Stimulated activated CD8-positive, alpha-beta memory T cell treated with anti-CD3 and anti-CD28 coated beads, Interleukin-4, amount 100 ng/mL, for 24 hours (primary cell): ENCODE measurements around the gene ARMC9.
"Not testable (repeated sequence)": the region's sequence is repeated elsewhere in the genome, so short reads cannot be mapped to it uniquely, and the experiment has no call there.

ENCODE experiments used
- DNase-seq: peaks from one replicate; pipeline ENCODE4 v3.0.0-alpha.2; 2020; ENCODE audit warnings: low read depth

The ARMC9 gene, protein sequence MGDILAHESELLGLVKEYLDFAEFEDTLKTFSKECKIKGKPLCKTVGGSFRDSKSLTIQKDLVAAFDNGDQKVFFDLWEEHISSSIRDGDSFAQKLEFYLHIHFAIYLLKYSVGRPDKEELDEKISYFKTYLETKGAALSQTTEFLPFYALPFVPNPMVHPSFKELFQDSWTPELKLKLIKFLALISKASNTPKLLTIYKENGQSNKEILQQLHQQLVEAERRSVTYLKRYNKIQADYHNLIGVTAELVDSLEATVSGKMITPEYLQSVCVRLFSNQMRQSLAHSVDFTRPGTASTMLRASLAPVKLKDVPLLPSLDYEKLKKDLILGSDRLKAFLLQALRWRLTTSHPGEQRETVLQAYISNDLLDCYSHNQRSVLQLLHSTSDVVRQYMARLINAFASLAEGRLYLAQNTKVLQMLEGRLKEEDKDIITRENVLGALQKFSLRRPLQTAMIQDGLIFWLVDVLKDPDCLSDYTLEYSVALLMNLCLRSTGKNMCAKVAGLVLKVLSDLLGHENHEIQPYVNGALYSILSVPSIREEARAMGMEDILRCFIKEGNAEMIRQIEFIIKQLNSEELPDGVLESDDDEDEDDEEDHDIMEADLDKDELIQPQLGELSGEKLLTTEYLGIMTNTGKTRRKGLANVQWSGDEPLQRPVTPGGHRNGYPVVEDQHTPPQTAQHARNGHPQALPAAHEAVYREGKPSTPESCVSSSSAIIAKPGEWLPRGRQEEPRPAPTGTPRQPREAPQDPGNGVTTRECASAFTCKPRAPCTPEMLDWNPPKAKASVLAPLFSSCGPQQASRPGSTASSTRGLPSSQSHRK

DNA sequence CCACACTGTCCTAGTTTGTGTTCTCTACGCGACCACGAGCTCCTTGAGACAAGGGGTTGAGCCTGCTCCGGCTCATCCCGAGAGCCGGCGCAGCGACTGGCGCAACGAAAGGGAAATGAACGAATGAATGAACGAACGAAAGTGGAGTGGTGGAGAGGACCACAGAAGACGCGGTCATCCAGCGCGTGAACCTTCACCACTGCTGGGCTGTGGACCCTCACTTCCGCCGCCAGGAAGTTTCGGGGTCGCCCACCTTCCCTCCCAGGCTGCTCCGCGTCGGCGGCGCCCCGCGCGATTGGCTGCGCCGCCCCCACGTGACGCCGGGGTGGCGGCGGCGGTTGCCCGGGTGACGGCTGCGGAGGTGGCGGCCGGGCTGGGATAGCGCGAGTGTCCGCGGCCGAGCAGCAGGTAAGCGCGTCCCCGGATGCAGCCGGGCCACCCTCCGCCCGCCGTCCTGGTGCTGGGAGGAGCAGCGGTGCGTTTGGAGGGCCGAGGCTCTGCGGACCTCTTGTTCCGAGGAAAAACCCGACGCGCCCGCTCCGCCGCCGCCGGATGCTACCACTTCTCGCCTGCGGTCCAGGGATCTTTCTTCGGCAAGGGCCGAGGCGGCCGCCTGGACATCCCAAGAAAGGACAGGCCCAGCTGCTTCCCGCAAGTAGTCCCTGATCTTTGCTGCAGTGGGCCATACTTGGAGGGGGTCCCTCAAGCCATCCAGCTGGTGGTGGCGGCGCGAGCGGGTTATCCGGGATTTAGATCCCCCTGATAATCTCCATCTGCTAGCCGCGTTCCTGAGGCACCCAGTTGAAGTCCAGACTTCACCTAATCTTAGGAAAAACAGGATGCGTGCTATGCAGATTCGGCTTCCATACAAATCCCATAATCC lies at the start of gene ARMC9:
Gene ARMC9, plus strand, starts transcription at position 341 of the 883 bp plus-strand sequence. CDS start 7,608 bp downstream, outside the sequence.
- peak; percentile 69 for DNase-seq

DNA sequence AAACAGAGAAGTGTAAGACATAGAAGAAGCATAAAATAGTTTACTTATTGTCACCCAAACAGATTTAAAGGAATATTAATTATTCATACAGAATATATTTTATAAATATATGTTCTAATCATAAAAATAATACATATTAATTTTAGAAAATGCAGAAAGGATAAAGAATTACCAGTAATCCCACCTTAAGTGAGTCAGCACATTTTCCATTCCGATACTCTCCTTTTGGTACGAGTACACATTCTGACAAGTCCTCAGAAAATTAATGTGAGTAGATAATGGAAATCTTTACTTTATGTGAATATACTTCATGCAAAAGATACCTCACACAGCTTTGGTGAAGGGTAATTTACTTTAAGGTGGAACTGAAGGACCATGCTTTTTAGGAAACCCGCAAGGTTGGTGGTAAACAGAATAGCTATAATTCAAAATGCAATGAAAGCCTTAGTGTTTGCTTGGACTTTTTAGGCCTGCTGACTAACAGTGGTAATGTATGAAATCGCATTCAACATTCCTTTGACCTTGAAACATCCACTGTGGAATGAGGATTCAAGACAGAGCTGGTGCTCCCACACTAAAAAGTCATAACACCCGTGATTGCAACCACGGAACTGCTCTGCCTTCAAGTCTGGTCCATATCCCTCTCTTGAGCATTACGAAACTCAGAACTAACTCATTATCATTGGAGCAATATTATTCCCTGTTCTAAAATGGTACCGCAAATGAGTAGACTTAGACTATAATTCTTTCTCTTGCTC lies 45.5 kb upstream of the ARMC9 start:
- DNase-seq, result no peak

DNA sequence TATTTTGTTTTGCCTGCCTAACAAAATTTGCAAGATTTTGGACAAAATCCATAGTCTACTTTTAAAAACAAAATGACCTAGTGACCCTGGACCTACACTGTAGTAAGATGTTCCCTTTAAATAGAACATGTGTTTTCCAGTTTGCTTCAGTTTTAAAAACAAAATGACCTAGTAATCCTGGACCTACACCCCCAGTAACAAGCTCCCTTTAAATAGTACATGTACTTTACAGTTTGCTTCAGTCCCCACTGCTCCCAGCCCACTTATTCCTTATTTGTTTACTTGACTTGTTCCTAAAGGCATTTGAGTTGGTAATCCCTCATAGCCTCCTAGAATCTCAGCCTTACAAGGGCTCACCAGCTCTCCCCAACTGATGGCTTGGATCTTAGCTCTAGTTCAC lies 39.1 kb upstream of the ARMC9 start:
- no peak for DNase-seq

DNA sequence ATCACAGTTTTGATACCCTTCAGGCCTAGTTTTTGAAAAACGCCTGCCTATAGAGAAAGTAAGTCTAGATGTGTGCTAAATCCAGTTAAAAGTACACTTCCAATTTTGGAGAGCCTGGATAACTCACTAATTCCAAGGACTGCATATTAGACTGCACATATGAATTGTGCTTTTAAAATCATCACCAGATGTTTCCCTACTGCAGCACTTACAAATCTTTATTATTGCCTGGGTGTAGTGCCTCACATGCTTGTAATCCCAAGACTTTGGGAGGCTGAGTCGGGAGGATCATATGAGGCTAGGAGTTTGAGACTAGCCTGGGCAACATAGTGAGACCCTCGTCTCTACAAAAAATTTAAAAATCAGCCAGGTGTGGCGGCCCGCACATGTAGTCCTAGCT lies 37.7 kb upstream of the ARMC9 start:
- DNase-seq, result no peak

DNA sequence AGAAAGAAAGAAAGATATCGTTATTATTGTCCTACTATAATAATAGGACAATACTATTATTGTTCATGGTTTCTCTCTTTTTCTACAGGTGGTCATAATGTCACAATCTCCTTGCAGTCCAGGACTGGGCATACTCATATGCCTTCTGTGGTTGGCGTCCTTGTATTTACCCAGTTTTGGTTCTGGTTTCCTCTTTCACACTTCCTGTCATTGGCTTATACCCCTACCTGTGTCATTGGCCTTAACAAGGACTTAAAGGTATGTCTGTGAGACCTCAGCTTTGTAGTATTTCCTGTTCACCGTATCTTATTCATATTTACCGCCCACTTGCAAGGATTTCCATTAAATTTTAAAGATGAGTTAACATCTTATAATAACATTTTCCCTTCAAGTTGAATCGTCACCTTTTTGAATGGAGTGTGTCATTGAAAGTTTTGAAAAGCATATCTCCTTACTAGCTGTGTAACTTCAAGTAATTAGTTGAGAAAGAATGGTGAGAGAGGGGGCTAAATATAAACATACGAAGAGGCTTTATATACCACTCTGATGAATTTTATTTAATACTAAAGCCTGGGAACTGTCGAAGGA lies 37.1 kb upstream of the ARMC9 start:
- DNase-seq, result no peak

DNA sequence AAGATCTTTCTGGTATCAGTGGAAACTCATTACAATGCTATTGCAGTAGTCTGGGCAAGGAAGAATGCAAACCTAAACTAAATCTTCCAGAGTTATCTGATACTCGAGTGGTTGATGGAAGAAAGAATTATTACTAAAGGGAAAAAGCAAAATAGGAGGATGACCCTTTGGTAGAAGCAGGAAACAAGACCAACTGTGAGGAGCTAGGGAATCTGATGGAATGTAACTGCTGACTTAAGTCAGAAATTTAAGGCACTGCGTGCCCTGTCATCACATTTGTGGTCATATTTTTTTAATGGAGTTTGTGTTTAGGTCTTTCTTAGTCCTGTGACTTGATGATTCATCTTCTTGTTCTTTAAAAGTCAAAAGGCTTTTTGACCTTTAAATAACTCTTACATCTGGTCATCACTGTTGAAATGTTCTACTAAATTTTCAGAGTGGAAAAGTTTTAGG lies 36.5 kb upstream of the ARMC9 start:
- DNase-seq, result no peak

DNA sequence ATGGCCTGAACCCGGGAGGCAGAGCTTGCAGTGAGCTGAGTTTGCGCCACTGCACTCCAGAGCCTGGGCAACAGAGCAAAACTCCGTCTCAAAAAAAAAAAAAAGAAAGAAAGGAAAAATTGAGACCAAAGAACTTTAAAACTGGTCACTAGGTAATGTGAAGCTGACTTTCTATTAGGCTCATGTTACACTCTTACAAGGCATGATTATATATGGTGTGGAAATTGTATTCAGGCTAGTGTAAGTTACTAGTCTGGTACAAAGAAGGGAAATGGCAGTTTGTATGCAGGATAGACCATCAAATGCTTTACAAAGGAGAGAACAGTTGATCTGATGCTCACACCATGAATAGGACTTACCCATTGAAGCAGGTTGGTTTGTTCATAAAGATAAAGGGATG lies 35.4 kb upstream of the ARMC9 start:
- DNase-seq, result no peak

DNA sequence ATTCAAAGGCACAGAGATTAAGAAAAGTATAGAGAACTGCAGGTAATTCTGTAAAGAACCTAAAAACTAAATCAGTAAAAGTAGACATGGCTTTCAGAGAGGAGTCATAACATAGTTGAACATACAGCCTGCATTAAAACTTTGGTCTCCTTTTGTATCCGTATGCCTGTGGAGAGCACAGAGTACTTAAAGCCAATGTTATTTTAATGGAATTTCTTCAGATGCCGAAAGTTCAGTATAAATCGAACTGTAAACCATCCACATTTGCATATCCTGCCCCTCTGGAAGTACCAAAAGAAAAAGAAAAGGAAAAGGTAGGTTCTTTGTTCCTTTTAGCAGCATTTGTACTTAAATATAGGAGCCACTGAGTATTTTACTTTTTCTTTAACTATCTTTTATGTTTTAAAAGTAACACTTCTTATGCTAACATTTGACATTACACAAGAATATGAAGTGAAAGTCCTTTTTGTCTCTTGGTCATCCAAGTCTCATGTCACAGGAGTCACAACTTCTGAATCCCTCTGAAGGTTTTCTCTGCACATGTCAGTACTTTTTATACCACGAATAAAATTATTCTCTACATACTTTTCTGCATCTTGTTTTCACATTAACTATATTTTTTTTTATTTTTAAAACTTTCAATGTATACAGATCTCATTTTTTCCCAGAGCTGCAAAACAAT lies 34.9 kb upstream of the ARMC9 start:
- no peak for DNase-seq

DNA sequence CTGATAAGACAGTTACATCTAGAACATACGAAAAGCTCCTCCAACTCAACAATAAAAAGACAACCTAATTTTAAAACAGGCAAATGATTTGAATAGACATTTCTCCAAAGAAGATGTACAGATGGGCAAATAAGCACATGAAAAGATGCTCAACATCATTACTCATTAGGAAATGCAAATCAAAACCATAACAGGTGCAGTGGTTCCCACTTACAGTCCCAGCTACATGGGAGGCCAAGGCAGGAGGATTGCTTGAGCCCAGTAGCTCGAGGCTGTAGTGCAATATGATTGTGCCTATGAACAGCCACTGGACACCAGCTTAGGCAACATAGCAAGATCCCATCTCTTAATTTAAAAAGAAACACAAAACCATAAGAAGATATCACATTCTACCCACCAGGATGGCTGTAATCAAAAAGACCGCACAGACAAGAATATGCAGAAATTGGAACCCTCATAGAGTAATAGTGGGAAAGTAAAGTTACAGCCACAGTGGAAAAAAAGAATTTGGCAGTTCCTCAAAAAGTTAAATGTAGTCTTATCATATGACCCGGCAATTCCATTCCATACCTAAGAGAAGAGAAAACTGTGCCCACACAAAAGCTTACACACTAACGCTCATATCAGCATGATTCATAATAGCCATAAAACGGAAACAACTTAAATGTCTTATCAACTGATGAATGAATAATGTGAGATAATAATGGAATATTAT lies 30.5 kb upstream of the ARMC9 start:
- DNase-seq, result no peak

DNA sequence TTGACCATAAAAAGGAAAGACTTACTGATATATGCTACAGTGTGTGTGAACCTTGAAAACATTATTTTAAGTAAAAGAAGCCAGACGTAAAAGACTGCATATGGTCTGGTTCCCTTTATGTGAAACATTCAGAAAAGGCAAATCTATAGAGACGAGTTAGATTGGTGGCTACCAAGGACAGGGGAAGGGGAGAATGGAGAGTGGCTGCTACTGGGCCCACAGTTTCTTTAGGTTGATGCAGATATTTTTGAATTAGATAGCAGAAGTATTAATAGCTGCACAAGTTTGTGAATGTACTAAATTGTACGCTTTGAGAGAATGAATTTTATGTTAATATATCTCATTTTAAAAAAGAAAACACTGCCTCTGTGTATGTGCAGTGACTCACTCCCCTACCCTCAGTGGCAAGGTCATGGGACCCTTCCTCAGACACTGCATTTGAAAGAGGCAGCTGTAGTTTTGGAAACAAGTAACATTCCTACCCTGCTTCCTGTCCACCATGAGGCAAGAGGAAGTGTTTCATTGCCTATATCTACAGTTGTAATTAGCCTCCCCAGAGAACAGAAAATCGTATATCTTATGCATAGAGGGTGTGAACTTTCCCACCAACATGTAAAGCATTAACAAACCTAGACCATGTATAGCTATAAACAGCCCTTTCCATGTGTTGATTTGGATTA lies 29.8 kb upstream of the ARMC9 start:
- DNase-seq, result no peak

DNA sequence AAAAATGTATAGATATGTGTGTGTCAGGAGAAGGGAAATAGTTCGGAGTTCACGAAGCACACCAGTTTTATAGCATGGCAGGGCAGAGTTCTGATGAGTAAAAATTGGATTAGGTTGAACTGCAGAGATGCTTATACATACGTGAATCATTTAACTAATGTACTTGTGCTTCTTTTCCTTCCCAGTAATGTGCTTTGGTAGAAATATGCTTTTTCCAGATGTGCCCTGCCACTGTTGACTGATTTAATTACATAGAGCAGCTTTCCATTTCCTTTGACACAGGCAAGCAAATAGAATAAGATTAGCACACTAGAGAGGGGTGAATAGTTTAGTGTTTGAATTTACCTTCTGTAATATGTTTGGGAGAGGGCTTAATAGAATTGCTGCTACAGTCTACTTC lies 28.9 kb upstream of the ARMC9 start:
- no peak for DNase-seq

DNA sequence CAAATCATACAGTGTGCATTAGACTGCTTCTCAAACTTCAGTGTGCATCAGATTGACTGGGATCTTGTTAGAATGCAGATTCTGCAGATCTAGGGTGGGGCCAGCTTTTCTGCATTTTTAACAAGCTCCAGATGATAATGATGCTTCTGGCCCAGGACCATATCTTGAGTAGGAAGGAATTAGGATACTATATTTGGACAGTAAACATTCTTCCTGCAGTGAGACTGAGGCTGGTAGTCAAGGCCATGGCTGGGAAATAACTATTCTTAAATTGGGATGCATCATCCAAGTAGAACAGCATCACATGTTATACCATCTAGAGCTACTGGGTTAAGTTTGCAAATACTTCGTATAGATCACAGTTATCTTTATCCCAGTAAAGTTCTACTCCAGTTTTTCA lies 28.4 kb upstream of the ARMC9 start:
- DNase-seq, result no peak

DNA sequence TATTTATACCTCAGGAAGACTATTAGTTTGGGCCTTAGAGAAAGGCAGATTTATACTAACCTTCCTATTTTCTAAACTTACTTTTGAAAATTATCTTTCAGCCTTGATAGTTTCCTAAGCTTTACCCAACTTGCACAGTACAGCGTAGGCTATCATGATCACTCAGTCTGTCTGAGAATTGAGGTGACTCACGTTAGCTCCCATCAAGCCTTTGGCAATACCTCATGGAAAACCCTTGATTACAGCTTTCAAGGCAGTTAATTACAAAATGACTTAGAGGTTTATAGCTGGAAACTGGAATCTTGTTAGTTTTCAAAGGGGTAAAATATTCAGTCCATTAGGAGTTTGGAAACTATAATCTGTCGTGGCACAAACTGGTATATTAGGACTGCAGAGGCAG lies 26.4 kb upstream of the ARMC9 start:
- no peak for DNase-seq

DNA sequence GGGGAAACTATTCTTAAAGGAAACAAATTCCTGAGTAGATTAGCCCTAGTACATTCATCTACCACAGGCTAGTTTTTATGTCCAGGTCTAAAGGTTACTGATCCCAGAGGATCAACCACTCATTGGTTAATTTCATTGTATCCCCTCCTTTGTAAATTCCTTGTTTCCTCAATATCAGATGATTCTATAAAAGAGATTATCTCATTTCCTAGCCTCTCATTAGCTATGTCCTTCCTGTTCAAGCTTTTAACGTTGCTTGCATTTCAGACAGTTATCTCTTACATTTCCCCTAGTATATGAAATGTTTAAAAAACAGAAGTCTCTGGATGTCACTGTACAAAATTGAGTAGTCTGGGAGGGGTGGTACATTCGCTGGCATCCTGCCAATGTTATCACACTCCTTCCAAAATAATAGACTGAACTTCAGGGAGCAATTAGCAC lies 24.2 kb upstream of the ARMC9 start:
- no peak for DNase-seq

DNA sequence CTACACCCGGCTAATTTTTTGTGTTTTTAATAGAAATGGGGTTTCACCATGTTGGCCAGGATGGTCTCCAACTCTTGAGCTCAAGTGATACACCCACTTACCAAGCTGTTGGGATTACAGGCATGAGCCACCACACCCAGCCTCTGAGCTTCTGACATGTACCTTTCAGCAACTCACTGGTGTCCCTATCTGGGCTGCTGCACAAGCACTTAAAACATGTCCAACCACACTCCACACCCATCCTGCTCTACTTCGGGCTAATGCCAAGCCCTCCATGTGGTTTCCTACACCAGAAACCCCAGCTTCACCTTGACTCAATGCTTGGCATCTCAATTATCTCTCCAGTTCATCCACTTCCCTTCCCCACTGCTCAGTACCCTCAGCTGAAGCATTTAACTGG lies 22.4 kb upstream of the ARMC9 start:
- no peak for DNase-seq

DNA sequence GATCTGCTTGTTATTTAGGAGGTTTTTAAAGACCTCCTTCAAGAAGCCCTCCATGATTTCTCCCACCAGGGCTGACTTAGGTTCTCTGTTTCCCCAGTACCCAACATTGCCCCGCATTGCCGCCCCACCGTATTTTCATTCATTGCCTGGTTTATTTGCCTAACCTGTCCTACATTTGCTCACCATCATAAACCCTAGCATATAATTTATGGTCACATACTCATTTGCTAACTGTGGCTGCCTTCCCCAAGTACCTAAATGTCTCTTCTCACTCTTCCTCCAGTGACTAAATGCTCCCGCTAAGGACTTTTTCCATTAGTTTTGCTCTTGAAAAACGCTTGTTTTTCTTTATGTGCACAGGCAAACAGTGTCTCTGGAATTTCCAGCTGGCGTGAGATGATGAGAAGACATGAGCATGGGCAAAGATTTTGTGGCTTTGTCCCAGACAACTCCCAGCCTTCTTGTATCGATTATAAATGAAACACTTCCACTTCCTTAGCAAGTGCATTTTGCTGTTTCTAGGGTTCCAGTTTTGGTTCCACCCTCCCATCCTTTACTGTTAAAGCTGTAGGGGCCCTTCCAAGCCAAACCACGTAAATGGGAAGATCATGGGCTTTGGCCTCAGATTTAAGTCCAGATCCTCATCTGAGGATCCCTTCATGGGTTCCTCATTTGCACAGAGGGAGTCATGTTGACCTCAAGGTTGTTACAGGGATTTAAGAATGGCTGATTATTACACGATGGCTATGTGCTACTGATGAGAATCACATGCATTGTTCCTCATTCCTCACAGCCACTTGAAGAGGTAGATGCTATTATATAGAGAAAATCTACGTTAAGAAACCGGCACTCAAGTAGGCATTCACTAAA lies 21.0 kb upstream of the ARMC9 start:
- DNase-seq, result no peak

DNA sequence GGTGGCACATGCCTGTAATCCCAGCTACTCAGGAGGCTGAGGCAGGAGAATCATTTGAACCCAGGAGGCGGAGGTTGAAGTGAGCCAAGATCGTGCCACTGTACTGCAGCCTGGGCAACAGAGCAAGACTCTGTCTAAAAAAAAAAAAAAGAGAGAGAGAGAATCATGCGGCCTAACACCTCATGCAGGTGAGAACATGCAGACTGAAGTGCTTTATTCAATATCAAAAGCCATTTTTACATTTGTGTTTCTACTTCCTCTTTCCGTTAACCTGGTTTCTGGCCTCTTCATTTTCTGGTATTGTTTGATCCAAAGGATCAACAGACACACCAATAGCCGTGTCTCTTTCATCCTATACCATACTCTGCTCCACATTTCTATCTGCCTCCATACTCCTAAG lies 19.6 kb upstream of the ARMC9 start:
- DNase-seq, result not testable (repeated sequence)

DNA sequence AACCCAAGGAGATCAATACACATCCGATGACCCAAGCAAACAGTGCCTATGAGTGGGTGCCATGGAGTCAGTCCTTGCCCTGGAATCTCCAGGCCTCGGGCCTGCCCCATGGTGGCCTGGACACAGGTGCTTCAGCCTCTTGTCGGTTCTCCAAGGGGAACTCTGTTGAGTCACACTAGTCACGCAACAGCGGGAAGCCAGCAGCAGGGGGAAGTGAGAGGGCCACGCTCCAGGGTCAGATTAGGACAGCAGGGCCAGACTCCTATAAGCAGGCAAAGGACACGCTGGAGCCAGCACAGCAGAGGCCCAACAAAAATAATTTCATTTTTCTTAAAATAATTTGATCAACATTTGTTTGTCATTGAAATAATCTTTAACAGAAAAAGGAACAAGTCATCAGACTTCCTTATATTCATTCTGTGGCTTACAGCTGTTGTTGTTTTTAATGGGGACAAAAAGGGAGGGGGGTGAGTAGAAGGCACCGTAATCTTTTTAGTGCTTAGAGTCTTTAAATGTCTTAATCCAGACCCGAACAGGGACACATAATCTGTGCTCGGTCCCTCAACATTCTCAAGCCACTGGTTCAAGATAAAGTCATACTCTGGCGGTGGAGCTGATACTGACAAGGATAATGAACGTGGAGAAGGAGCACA lies 16.4 kb upstream of the ARMC9 start:
- no peak for DNase-seq
